Activated CD4-positive, alpha-beta memory T cell treated with anti-CD3 and anti-CD28 coated beads, Interleukin-2, amount 10 ng/mL, durations not matched to agents 7 days and 5 days (primary cell): ENCODE results near the gene COL9A3. TPM values are rescaled to one million over a fixed set of nuclear protein-coding genes. Genes with fewer than 3 reads are reported as not detected.

Source experiments
- CTCF ChIA-PET: fragments of 350-600 bp; sonication (Branson Sonifier 250); formaldehyde crosslinking; loops from one replicate; lab custom pipeline; 2021; ENCODE audit warnings: antibody characterized with exemption, inconsistent platforms; lab: Charles Lee
- POLR2A ChIA-PET: fragments of 350-600 bp; sonication (Branson Sonifier 250); formaldehyde crosslinking; loops from one replicate; lab custom pipeline; 2021; ENCODE audit warnings: antibody characterized with exemption; lab: Charles Lee
- DNase-seq: peaks from one replicate; pipeline ENCODE4 v3.0.0-alpha.2; 2020
- H3K27ac Mint-ChIP-seq: one replicate; pipeline ENCODE4 v1.8.0; 2021; ENCODE audit warnings: mild to moderate bottlenecking, mixed read lengths
- H3K27me3 Mint-ChIP-seq: one replicate; pipeline ENCODE4 v1.8.0; 2021; ENCODE audit warnings: mixed read lengths
- H3K36me3 Mint-ChIP-seq: one replicate; pipeline ENCODE4 v1.8.0; 2021; ENCODE audit warnings: low read depth, mixed read lengths
- H3K4me1 Mint-ChIP-seq: one replicate; pipeline ENCODE4 v1.8.0; 2021; ENCODE audit warnings: mixed read lengths
- H3K4me3 Mint-ChIP-seq: one replicate; pipeline ENCODE4 v1.8.0; 2021; ENCODE audit warnings: mild to moderate bottlenecking, mixed read lengths
- H3K9me3 Mint-ChIP-seq: one replicate; pipeline ENCODE4 v1.8.0; 2021; ENCODE audit warnings: mixed read lengths
- total RNA-seq, 2 experiments: library from RNA; stranded (reverse); gene quantifications; one replicate each; pipeline ENCODE4 v1.2.3, GENCODE V29; 2021

Gene COL9A3
- total RNA-seq, 2 experiments from 2014 or later = not detected

DNA sequence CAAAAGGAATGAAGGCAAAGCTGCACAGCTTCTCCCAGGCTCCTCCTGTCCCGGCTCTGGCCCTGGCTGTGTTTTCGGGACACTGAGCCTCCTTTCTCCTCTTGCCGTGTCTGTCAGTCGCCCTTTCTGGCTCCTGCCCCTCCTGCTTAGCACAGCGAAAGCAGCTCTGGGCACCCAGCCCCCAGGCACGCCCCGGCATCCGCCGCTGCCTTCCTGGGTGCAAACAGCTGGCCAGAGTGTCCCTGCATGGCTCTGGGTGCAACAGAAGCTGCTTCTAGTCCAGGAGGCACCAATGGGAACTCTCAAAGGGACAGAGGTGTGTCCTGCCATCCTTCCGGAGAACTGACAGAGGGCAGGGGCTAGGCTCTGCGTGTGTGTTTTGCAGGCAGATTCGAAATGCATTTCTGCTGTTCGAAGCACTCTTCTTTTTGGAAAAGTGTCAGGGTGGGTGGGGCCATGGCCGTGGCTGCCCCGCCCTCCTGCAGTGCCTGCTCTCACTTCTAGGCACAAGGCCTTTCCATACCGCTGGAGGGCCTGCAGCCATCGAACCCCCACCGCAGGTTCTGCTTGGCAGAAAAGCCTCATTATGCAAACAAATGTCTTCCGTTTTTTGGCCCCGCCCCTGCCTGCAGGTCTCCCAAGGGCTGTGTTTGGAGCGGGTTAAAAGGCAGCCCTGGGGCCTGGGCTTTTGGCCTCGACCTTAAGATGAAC, 15.5 kb downstream of the COL9A3 start:
- Mint-ChIP-seq H3K4me1 (peaks cover 2% of the 10 kb centered on the region), H3K27me3 (no peaks in the 10 kb centered on the region), H3K9me3 (no peaks in the 10 kb centered on the region), H3K27ac (no peak overlapping the region), H3K4me3 (no peak overlapping the region), H3K36me3 (no peaks in the 10 kb centered on the region)
- POLR2A ChIA-PET = interaction anchor here (1.0 kb wide), 1 partner anchor 38 kb away, joined by 4 read pairs; no protein-coding TSS in a partner anchor
- CTCF ChIA-PET = interaction anchor here (1.2 kb wide), 1 partner anchor 10 kb away, joined by 4 read pairs; no protein-coding TSS in a partner anchor
- DNase-seq = no peak

DNA sequence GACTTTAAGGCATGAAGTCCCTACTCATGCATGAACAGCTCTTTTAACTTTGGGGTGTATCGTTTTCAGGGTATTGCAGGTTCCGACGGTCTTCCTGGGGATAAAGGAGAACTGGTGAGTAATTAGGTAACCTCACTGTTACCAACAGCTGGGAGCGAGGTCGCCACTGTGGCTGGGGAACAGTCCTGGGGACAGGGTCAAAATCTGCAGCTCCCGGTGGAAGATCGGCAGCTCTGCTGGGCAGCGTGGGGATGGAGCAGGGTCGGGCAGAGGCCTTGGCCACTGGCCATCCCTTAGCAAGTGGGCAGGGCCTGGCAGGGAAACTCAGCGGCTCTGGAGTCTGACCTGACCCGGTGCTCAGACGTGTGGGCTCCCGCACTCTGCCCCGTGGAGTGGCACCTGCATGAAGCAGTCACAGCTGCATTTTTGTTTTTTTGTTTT, 16.1 kb downstream of the COL9A3 start:
- DNase-seq = no peak
- ChIA-PET POLR2A (no interaction called here), CTCF (interaction anchor here (1.2 kb wide), 1 partner anchor 10 kb away, joined by 4 read pairs; no protein-coding TSS in a partner anchor)
- Mint-ChIP-seq H3K4me1 (peaks cover 2% of the 10 kb centered on the region), H3K27ac (no peak overlapping the region), H3K36me3 (no peaks in the 10 kb centered on the region), H3K9me3 (no peaks in the 10 kb centered on the region), H3K27me3 (no peaks in the 10 kb centered on the region), H3K4me3 (no peak overlapping the region)

DNA sequence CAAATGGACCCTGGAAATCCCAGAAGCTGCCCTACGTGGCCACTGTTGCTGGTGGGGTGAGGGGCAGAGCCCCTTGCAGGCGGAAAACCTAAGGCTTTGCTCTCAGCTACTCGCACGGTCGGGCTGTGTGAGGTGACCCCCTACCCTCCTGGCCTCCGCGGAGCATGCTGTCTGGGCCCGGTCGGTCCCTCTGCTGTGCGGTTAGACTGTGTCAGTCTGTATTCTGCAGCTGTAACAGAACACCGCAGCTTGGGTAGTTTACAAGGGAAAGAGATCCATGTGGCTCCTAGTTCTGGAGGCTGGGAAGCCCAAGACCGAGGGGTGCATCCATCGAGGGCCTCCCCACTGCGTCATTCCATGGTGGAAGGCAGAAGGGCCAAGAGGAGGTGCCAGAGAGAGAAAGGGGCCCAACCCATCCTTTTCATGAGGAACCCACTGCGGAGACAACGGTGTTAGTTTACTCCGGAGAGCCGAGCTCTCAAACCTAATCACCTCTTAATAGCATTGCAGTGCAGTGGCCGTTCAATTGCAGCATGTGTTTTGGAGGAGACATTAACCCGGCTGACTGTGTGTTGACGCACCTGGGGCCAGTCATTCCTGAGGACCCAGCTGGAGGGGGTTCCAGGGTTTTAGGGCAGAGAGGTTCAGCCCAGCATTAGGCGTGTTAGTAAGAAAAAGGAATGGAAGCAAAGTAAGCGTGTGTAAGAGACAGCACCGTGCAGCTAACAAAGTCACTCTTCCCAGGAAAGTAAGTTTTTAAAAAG, 18.3 kb downstream of the COL9A3 start:
- CTCF ChIA-PET = no interaction called here
- POLR2A ChIA-PET = no interaction called here
- Mint-ChIP-seq H3K27ac (no peak overlapping the region), H3K9me3 (no peaks in the 10 kb centered on the region), H3K27me3 (peaks cover 4% of the 10 kb centered on the region), H3K4me1 (peaks cover 2% of the 10 kb centered on the region), H3K4me3 (no peak overlapping the region), H3K36me3 (no peaks in the 10 kb centered on the region)
- DNase-seq = no peak

DNA sequence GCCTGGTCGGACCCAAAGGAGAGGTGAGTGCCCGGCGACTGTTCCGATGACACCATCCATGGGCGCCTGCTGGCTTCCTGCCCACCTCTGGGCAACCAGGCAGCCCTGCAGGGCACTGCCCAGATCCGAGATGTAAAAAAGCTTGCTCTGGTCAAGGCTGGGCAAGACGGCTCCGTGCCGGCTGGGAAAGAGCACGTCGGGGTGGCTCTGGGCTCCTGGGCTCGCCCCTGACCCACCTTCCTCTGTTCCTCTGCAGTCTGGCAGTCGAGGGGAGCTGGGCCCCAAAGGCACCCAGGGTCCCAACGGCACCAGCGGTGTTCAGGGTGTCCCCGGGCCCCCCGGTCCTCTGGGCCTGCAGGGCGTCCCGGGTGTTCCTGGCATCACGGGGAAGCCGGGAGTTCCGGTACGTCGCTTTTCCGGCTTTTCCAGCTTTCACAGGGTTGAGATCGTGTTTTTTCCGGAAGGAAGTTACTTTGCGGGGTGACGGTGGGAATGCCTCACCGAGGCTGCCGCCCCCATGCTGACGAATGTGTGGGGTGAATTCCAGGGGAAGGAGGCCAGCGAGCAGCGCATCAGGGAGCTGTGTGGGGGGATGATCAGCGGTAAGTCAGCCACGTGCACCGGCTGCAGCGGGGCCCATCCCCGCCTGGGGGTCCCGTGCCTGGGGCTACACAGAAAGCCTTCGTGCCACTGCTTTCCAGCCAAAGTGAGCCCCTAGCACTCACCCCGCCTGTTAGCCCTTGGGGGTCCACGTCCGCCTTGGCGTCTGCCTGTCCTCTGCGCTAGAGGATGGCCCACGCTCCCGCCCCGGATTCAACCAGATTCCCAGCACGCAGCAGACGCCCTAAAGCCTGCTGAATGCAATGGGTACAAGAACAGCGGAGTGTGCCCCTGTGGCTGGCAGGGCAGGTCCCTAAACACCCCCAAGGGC, 19.3 kb downstream of the COL9A3 start:
- peaks cover 4% of the 10 kb centered on the region for H3K27me3 Mint-ChIP-seq
- DNase-seq = no peak
- no peaks in the 10 kb centered on the region for H3K36me3 Mint-ChIP-seq
- no peak overlapping the region for H3K27ac Mint-ChIP-seq
- H3K4me1 Mint-ChIP-seq = peaks cover 2% of the 10 kb centered on the region
- no peaks in the 10 kb centered on the region for H3K9me3 Mint-ChIP-seq
- CTCF ChIA-PET = no interaction called here
- H3K4me3 Mint-ChIP-seq = no peak overlapping the region
- POLR2A ChIA-PET = no interaction called here

- Mint-ChIP-seq H3K27ac (no peak overlapping the region), H3K27me3 (peaks cover 4% of the 10 kb centered on the region), H3K4me3 (no peak overlapping the region), H3K4me1 (peaks cover 2% of the 10 kb centered on the region), H3K36me3 (no peaks in the 10 kb centered on the region), H3K9me3 (no peaks in the 10 kb centered on the region)
- DNase-seq = no peak
- ChIA-PET CTCF (no interaction called here), POLR2A (no interaction called here)
Measured at GRCh38 chr20:62836967-62837490, 20.2 kb downstream of the COL9A3 start.

DNA sequence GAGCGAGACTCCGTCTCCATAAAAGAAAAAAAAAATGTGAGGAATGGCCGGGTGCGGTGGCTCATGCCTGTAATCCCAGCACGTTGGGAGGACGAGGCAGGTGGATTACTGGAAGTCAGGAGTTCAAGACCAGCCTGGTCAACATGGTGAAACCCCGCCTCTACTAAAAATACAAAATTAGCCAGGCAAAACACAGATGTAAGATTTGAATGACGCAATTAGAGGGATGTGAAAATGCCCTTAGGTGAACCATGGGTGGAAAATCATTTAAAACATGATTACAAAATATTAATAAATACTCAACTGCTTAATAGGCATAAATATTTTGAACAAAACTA, 20.9 kb downstream of the COL9A3 start:
- no peak for DNase-seq
- H3K36me3 Mint-ChIP-seq = no peaks in the 10 kb centered on the region
- H3K27ac Mint-ChIP-seq = no peak overlapping the region
- H3K27me3 Mint-ChIP-seq = peaks cover 4% of the 10 kb centered on the region
- H3K9me3 Mint-ChIP-seq = no peaks in the 10 kb centered on the region
- POLR2A ChIA-PET = no interaction called here
- peaks cover 2% of the 10 kb centered on the region for H3K4me1 Mint-ChIP-seq
- H3K4me3 Mint-ChIP-seq = no peak overlapping the region
- CTCF ChIA-PET = no interaction called here

DNA sequence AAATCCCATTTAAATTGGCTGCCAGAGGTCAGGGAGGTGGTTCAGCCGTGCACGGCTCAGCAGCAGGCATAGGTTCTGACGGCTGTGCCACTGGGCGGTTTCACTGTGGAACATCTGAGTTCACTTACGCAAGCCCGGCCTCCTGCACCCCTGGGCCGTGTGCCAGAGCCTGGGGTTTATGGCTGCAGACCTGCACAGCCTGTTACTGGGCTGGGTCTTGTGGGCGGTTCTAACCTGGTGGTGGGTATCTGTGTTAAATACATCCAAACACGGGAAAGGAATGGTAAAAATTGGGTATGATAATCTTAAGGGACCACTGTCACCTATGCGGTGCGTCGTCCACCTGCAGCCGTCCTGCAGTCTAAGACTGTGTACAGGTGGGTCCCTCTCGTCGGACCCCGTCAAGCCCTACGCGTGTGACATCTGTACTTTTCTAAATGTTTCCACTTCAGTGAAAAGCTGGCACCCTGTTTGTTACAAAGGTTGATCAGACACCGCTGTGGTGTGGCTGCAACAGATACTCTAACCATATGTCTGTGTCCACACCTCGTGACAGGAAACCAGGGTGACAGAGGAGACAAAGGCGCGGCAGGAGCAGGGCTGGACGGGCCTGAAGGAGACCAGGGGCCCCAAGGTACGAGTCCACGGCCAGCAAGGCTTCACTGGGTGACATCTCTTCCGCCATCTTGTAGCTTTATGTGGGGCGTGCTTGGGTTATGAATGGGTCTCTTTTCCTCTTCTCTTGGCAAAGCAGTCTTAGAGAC, 21.5 kb downstream of the COL9A3 start:
- H3K4me1 Mint-ChIP-seq = no peaks in the 10 kb centered on the region
- no peak overlapping the region for H3K27ac Mint-ChIP-seq
- H3K27me3 Mint-ChIP-seq = peaks cover 4% of the 10 kb centered on the region
- no peak for DNase-seq
- no peak overlapping the region for H3K4me3 Mint-ChIP-seq
- H3K9me3 Mint-ChIP-seq = no peaks in the 10 kb centered on the region
- no peaks in the 10 kb centered on the region for H3K36me3 Mint-ChIP-seq
- POLR2A ChIA-PET = interaction anchor here (0.7 kb wide), 1 partner anchor 54 kb away, joined by 3 read pairs; no protein-coding TSS in a partner anchor
- CTCF ChIA-PET = no interaction called here

- Mint-ChIP-seq H3K9me3 (no peaks in the 10 kb centered on the region), H3K4me3 (no peak overlapping the region), H3K27me3 (peaks cover 4% of the 10 kb centered on the region), H3K36me3 (no peaks in the 10 kb centered on the region), H3K4me1 (no peaks in the 10 kb centered on the region), H3K27ac (no peak overlapping the region)
- no peak for DNase-seq
- POLR2A ChIA-PET = no interaction called here
- CTCF ChIA-PET = interaction anchor here (0.6 kb wide), 1 partner anchor 69 kb away, joined by 3 read pairs; no protein-coding TSS in a partner anchor
Measured at GRCh38 chr20:62839261-62839660, 22.4 kb downstream of the COL9A3 start.

- Mint-ChIP-seq H3K4me1 (no peaks in the 10 kb centered on the region), H3K4me3 (no peak overlapping the region), H3K36me3 (no peaks in the 10 kb centered on the region), H3K27ac (no peak overlapping the region), H3K27me3 (peaks cover 4% of the 10 kb centered on the region), H3K9me3 (no peaks in the 10 kb centered on the region)
- CTCF ChIA-PET = no interaction called here
- POLR2A ChIA-PET = no interaction called here
- no peak for DNase-seq
Measured at GRCh38 chr20:62839816-62840215, 23.0 kb downstream of the COL9A3 start.

GRCh38 chr20:62840244-62841197, 23.7 kb downstream of the COL9A3 start:
- H3K36me3 Mint-ChIP-seq = no peaks in the 10 kb centered on the region
- H3K27me3 Mint-ChIP-seq = peaks cover 4% of the 10 kb centered on the region
- no peaks in the 10 kb centered on the region for H3K9me3 Mint-ChIP-seq
- H3K4me1 Mint-ChIP-seq = no peaks in the 10 kb centered on the region
- CTCF ChIA-PET = no interaction called here
- POLR2A ChIA-PET = no interaction called here
- DNase-seq = no peak
- H3K4me3 Mint-ChIP-seq = no peak overlapping the region
- H3K27ac Mint-ChIP-seq = no peak overlapping the region

DNA sequence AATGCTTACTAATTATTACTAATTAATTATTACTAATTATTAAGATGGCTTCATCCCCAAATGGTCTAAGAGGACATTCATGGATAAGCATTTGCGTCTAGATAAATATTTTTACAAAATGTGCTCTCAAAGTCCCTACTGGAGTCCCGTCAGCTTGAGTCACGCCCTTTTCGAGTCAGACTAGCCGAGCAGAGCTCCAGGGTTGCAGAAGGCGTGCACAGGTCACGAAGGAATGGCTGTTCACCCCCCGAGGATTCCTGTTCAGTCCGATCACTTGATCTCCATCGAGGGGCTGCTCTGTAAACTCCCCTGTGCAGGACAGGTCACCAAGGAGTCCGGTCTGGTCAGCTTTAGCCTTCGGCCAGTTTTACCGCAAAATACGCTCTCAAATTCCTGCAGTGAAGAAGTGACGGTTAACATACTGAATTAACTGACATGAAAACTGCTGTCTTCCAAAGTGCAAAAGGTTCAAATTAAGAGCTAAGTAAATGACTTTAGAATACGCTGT, 24.9 kb downstream of the COL9A3 start:
- Mint-ChIP-seq H3K27ac (no peak overlapping the region), H3K9me3 (no peaks in the 10 kb centered on the region), H3K4me1 (no peaks in the 10 kb centered on the region), H3K36me3 (no peaks in the 10 kb centered on the region), H3K27me3 (peaks cover 4% of the 10 kb centered on the region), H3K4me3 (no peak overlapping the region)
- POLR2A ChIA-PET = no interaction called here
- CTCF ChIA-PET = no interaction called here
- DNase-seq = no peak
